Activated B cell treated with CpG ODN at 0.5 μM for 24 hours (primary cell): ENCODE results near the gene SLC1A6. TPM values are rescaled to one million over a fixed set of nuclear protein-coding genes. Genes with fewer than 3 reads are reported as not detected.
"Not testable (repeated sequence)": the region's sequence is repeated elsewhere in the genome, so short reads cannot be mapped to it uniquely, and the experiment has no call there.

Experiments
- ATAC-seq: fragments of 200-7000 bp; cut with Tn5 transposase; one replicate; pipeline ENCODE4 v1.10.0; 2021; ENCODE audit warnings: low read depth, mild to moderate bottlenecking, moderate library complexity
- CTCF ChIA-PET: fragments of 350-600 bp; sonication (Branson Sonifier 250); formaldehyde crosslinking; loops from one replicate; lab custom pipeline; 2021; ENCODE audit warnings: antibody characterized with exemption; lab: Charles Lee
- POLR2A ChIA-PET: fragments of 350-600 bp; sonication (Branson Sonifier 250); formaldehyde crosslinking; loops from one replicate; lab custom pipeline; 2021; ENCODE audit warnings: antibody characterized with exemption; lab: Charles Lee
- DNase-seq: peaks from one replicate; pipeline ENCODE4 v3.0.0; 2022
- H3K27ac Mint-ChIP-seq: one replicate; pipeline ENCODE4 v1.8.0; 2020; ENCODE audit warnings: mixed read lengths
- H3K27me3 Mint-ChIP-seq: one replicate; pipeline ENCODE4 v1.8.0; 2021; ENCODE audit warnings: mixed read lengths
- H3K36me3 Mint-ChIP-seq: one replicate; pipeline ENCODE4 v1.8.0; 2021; ENCODE audit warnings: low read depth, mixed read lengths
- H3K4me1 Mint-ChIP-seq: one replicate; pipeline ENCODE4 v1.8.0; 2021; ENCODE audit warnings: mixed read lengths
- H3K4me3 Mint-ChIP-seq: one replicate; pipeline ENCODE4 v1.8.0; 2020; ENCODE audit warnings: mild to moderate bottlenecking, mixed read lengths
- H3K9me3 Mint-ChIP-seq: one replicate; pipeline ENCODE4 v1.8.0; 2020; ENCODE audit warnings: mixed read lengths
- CTCF ChIP-seq: fragments of 200-600 bp; IDR thresholded peaks from one replicate; pipeline ENCODE4 v1.8.0; 2022; ENCODE audit warnings: antibody characterized with exemption, mild to moderate bottlenecking
- intact Hi-C: fragments of 100-400 bp; cut with micrococcal nuclease; formaldehyde crosslinking; loops from one replicate; pipeline ENCODE4 v1.15.1; 2024
- total RNA-seq: library from RNA; stranded (reverse); gene quantifications from 2 replicates; pipeline ENCODE4 v1.2.3, GENCODE V29; 2022

The SLC1A6 gene
- total RNA-seq, 1 donor from 2014 or later: not detected

- POLR2A ChIA-PET: interaction anchor here (0.6 kb wide), 1 partner anchor 15 kb away, joined by 3 read pairs; no protein-coding TSS in a partner anchor
- no peak overlapping the region for H3K27ac Mint-ChIP-seq
- intact Hi-C loops: no loop called here
Observed at GRCh38 chr19:14949876-14950275, 29.8 kb downstream of the SLC1A6 start.

GRCh38 chr19:14949413-14949812 is 30.3 kb downstream of the SLC1A6 start:
- H3K4me3 Mint-ChIP-seq, H3K27me3 Mint-ChIP-seq, ATAC-seq, DNase-seq, H3K4me1 Mint-ChIP-seq, CTCF ChIA-PET, H3K27ac Mint-ChIP-seq, intact Hi-C loops, H3K36me3 Mint-ChIP-seq, H3K9me3 Mint-ChIP-seq: not testable (repeated sequence)
- POLR2A ChIA-PET: interaction anchor here (0.6 kb wide), 1 partner anchor 16 kb away, joined by 3 read pairs; no protein-coding TSS in a partner anchor

More at GRCh38 chr19:14949876-14950275, 29.8 kb downstream of the SLC1A6 start:
- no peaks in the 10 kb centered on the region for H3K9me3 Mint-ChIP-seq
- H3K27me3 Mint-ChIP-seq: peaks cover 5% of the 10 kb centered on the region
- no peak overlapping the region for H3K4me3 Mint-ChIP-seq
- no peak for TF ChIP-seq CTCF
- no peak for ATAC-seq
- no peaks in the 10 kb centered on the region for H3K4me1 Mint-ChIP-seq
- no peak for DNase-seq
- CTCF ChIA-PET: no interaction called here
- no peaks in the 10 kb centered on the region for H3K36me3 Mint-ChIP-seq

- no peak for TF ChIP-seq CTCF
- no peak for DNase-seq
- no peak for ATAC-seq
- no peak overlapping the region for H3K27ac Mint-ChIP-seq
- POLR2A ChIA-PET: no interaction called here
- peaks cover 1% of the 10 kb centered on the region for H3K27me3 Mint-ChIP-seq
- H3K9me3 Mint-ChIP-seq: no peaks in the 10 kb centered on the region
- CTCF ChIA-PET: interaction anchor here (0.6 kb wide), 1 partner anchor 12 kb away, joined by 5 read pairs; no protein-coding TSS in a partner anchor
- H3K4me1 Mint-ChIP-seq: peaks cover 24% of the 10 kb centered on the region
- H3K36me3 Mint-ChIP-seq: no peaks in the 10 kb centered on the region
- no peak overlapping the region for H3K4me3 Mint-ChIP-seq
- intact Hi-C loops: no loop called here
Observed at GRCh38 chr19:14944456-14944855, 35.2 kb downstream of the SLC1A6 start.

GRCh38 chr19:14943601-14944000 is 36.1 kb downstream of the SLC1A6 start:
- intact Hi-C loops: no loop called here

GRCh38 chr19:14941189-14941588 is 38.5 kb downstream of the SLC1A6 start, which contains the start of gene OR7C2:
TSS of gene OR7C2 (plus strand) at chr19:14941489. CDS start at chr19:14941489, 0 bp downstream.
- H3K9me3 Mint-ChIP-seq: no peaks in the 10 kb centered on the region
- CTCF ChIA-PET: no interaction called here
- no peak for TF ChIP-seq CTCF
- H3K4me3 Mint-ChIP-seq: no peak within 1 kb of the TSS
- H3K27me3 Mint-ChIP-seq: peaks cover 5% of the 10 kb centered on the region
- H3K4me1 Mint-ChIP-seq: peaks cover 24% of the 10 kb centered on the region
- no peak within 1 kb of the TSS for H3K27ac Mint-ChIP-seq
- no peaks in the 10 kb centered on the region for H3K36me3 Mint-ChIP-seq
- no peak for ATAC-seq
- DNase-seq: no peak
- intact Hi-C loops: no loop called here
- POLR2A ChIA-PET: interaction anchor here (0.6 kb wide), 1 partner anchor 1663 kb away, joined by 4 read pairs; no protein-coding TSS in a partner anchor

More at GRCh38 chr19:14943601-14944000, 36.1 kb downstream of the SLC1A6 start:
- Mint-ChIP-seq H3K27ac (peak overlapping the region; percentile 25), H3K4me3 (peak overlapping the region; percentile 12), H3K27me3 (peaks cover 1% of the 10 kb centered on the region), H3K4me1 (peaks cover 24% of the 10 kb centered on the region), H3K36me3 (no peaks in the 10 kb centered on the region), H3K9me3 (no peaks in the 10 kb centered on the region)
- TF ChIP-seq CTCF: no peak
- DNase-seq: no peak
- no peak for ATAC-seq
- CTCF ChIA-PET: no interaction called here
- POLR2A ChIA-PET: no interaction called here
